ENCODE results near the gene ATG101.
A peak's percentile ranks its signal among the peaks of the same experiment; 100 is the strongest.

ATG101 gene

GRCh38 chr12:52041695-52042123 lies 28.1 kb upstream of the ATG101 start:
- TF ChIP-seq SIN3A (IDR thresholded peaks at IDR 0.05; ENCODE audit: borderline replicate concordance, insufficient read depth, low read length) (no peak), TAF1 (IDR thresholded peaks at IDR 0.05; ENCODE audit: borderline replicate concordance, insufficient read depth, low read length) (no peak), REST (IDR thresholded peaks at IDR 0.05; ENCODE audit: insufficient read depth in 1 of 2, low read depth in 2 of 2, low read length in 2 of 2) (peak; percentile 88 to 91), FOXP2 (optimal IDR thresholded peaks at IDR 0.05; ENCODE audit: borderline replicate concordance, extremely low read depth, extremely low read length, insufficient read depth) (no peak), POLR2AphosphoS5 (IDR thresholded peaks at IDR 0.05; ENCODE audit: low read depth, low read length) (no peak)

GRCh38 chr12:52042706-52043385 lies 26.9 kb upstream of the ATG101 start:
- TF ChIP-seq SIN3A (IDR thresholded peaks at IDR 0.05; ENCODE audit: borderline replicate concordance, insufficient read depth, low read length) = no peak
- no peak for TF ChIP-seq FOXP2 (optimal IDR thresholded peaks at IDR 0.05; ENCODE audit: borderline replicate concordance, extremely low read depth, extremely low read length, insufficient read depth)
- no peak for TF ChIP-seq POLR2AphosphoS5 (IDR thresholded peaks at IDR 0.05; ENCODE audit: low read depth, low read length)
- TF ChIP-seq REST (IDR thresholded peaks at IDR 0.05; ENCODE audit: insufficient read depth in 1 of 2, low read depth in 2 of 2, low read length in 2 of 2) = no peak
- no peak for TF ChIP-seq TAF1 (IDR thresholded peaks at IDR 0.05; ENCODE audit: borderline replicate concordance, insufficient read depth, low read length)

GRCh38 chr12:52043386-52044212 lies 26.2 kb upstream of the ATG101 start:
- TF ChIP-seq POLR2AphosphoS5 (IDR thresholded peaks at IDR 0.05; ENCODE audit: low read depth, low read length) (no peak), REST (IDR thresholded peaks at IDR 0.05; ENCODE audit: insufficient read depth in 1 of 2, low read depth in 2 of 2, low read length in 2 of 2) (no peak), FOXP2 (optimal IDR thresholded peaks at IDR 0.05; ENCODE audit: borderline replicate concordance, extremely low read depth, extremely low read length, insufficient read depth) (no peak), TAF1 (IDR thresholded peaks at IDR 0.05; ENCODE audit: borderline replicate concordance, insufficient read depth, low read length) (no peak), SIN3A (IDR thresholded peaks at IDR 0.05; ENCODE audit: borderline replicate concordance, insufficient read depth, low read length) (no peak)

- TF ChIP-seq FOXP2 (optimal IDR thresholded peaks at IDR 0.05; ENCODE audit: borderline replicate concordance, extremely low read depth, extremely low read length, insufficient read depth) (no peak), SIN3A (IDR thresholded peaks at IDR 0.05; ENCODE audit: borderline replicate concordance, insufficient read depth, low read length) (no peak), REST (IDR thresholded peaks at IDR 0.05; ENCODE audit: insufficient read depth in 1 of 2, low read depth in 2 of 2, low read length in 2 of 2) (no peak), TAF1 (IDR thresholded peaks at IDR 0.05; ENCODE audit: borderline replicate concordance, insufficient read depth, low read length) (no peak), POLR2AphosphoS5 (IDR thresholded peaks at IDR 0.05; ENCODE audit: low read depth, low read length) (no peak)
These were observed 25.3 kb upstream of the ATG101 start for GRCh38 chr12:52044292-52044983.
